Pancreas (tissue), 10 donors: ENCODE results near the gene PIP4K2A. TPM values are rescaled to one million over a fixed set of nuclear protein-coding genes. Genes with fewer than 3 reads are reported as not detected.
"Not testable (repeated sequence)": the region's sequence is repeated elsewhere in the genome, so short reads cannot be mapped to it uniquely, and the experiment has no call there.

Source experiments
- ATAC-seq, 4 donors: fragments of 200-7000 bp; cut with Tn5 transposase; one replicate each; pipeline versions ENCODE4 v1.8.0 to v1.9.1; 2020; ENCODE audit warnings: mild to moderate bottlenecking in 4 of 4, moderate library complexity in 4 of 4
- DNase-seq, 6 donors: peaks; one replicate each; pipeline ENCODE4 v3.0.0-alpha.2; 2020
- FAIRE-seq: peaks from 2 replicates; lab custom pipeline; 2012; peaks lifted over from hg19 to GRCh38; lab: Jason Lieb, UNC
- H3K27ac ChIP-seq, 4 donors: fragments of 200-600 bp; sonication (generic); 1 replicate in 3 of 4; 2 replicates in 1 of 4; pipeline versions ENCODE4 v1.5.0 to v1.8.0; 2020
- H3K27me3 ChIP-seq, 4 donors: fragments of 200-600 bp; one replicate each; pipeline ENCODE4 v1.8.0; 2021
- H3K36me3 ChIP-seq, 3 donors: fragments of 200-600 bp; sonication (generic) in 1 of 3; one replicate each; pipeline versions ENCODE4 v1.5.0 to v1.8.0; 2020 to 2021
- H3K4me1 ChIP-seq, 3 donors: fragments of 200-600 bp; one replicate each; pipeline ENCODE4 v1.8.0; 2021
- H3K4me3 ChIP-seq, 4 donors: fragments of 200-600 bp; sonication (generic) in 2 of 4; one replicate each; pipeline versions ENCODE4 v1.5.0 to v1.8.0; 2020 to 2021
- H3K9me3 ChIP-seq, 4 donors: fragments of 200-600 bp; one replicate each; pipeline ENCODE4 v1.8.0; 2021
- CTCF ChIP-seq, 4 donors: fragments of 200-600 bp; sonication (generic) in 3 of 4; IDR thresholded peaks; one replicate each; pipeline versions ENCODE4 v1.5.0 to v1.8.0; 2021; ENCODE audit warnings: antibody characterized with exemption in 4 of 4
- WGBS, 2 donors: extraction: QIAGEN DNeasy Blood & Tissue Kit; methylation state at CpG; one replicate each; pipeline ENCODE4 v1.1.7; 2013; 5-methylcytosine and 5-hydroxymethylcytosine counted together
- intact Hi-C, 3 donors: fragments of 100-400 bp; cut with DNase I; formaldehyde crosslinking; loops; one replicate each; pipeline versions ENCODE4 v1.11.1 to v1.14.2; 2022
- polyA plus RNA-seq, 2 donors: library from polyadenylated mRNA; stranded (reverse); fragments of 200-250 nt; gene quantifications; one replicate each; pipeline ENCODE4 v1.2.3, GENCODE V29; 2013
- total RNA-seq, 6 donors: library from RNA; stranded (reverse); fragmentation: NEBNext Ultra II Directional in 4 of 6; extraction: Animal tissue kit (Norgen Biotek cat#: 25700) in 4 of 6; gene quantifications; one replicate each; pipeline versions ENCODE4 v1.2.1 to v1.2.4, GENCODE V29; 2021 to 2023
- donor health status: healthy with polysubstance abuse.
- donor health status: DM: no; HTN: no; CAD: no; lungs with moderate emphysema.
- donor health status: DM: no; HTN: no; CAD: no.
- donor health status: control.
- donor health status: control.
- donor health status: Bipolar disorder and iron deficiency.
- donor health status: DM: yes; HTN: yes; CAD: no.
- donor health status: DM: no; HTN: no; CAD: no.
- donor health status: DM: no; HTN: no; CAD: no.
- donor health status: DM: yes; HTN: yes; CAD: no.

The PIP4K2A gene
- total and polyA plus RNA-seq, 8 donors, result 3.6 to 17.8 (median 6.7) TPM

DNA sequence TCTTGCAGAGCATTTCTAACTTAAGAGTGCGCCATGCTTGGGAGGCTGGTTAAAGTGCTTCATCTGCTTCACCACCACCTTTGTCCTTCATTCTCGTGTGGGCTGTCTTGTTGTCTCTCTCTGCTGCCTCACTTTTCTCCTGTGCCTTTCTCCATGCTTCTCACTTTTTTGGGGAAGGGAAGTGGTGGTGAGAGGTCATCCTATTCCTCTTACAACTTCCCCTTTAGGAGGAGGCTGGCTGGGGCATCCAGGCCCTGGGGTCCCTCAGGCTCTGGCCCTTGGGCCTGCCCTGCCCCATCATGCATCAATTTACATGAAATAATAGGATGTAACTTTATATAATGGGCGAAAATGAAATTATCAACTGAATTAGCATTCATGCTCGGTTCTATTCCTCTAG, 39.9 kb upstream of the PIP4K2A start:
- FAIRE-seq (no peak), ATAC-seq (no peak), DNase-seq (no peak)
- H3K4me3 ChIP-seq, result no peak overlapping the region
- H3K27ac ChIP-seq, result no peak overlapping the region
- no peaks in the 10 kb centered on the region for H3K4me1 ChIP-seq
- H3K27me3 ChIP-seq, result no peaks in the 10 kb centered on the region
- intact Hi-C loops, result no loop called here
- WGBS, 2 donors, result 87 to 90% methylated on average over 4 of the region's 4 CpGs
- no peak for TF ChIP-seq CTCF (IDR thresholded peaks at IDR 0.05)
- H3K9me3 ChIP-seq, result no peaks in the 10 kb centered on the region
- H3K36me3 ChIP-seq, result no peaks in the 10 kb centered on the region

GRCh38 chr10:22753786-22754185, 39.4 kb upstream of the PIP4K2A start:
- no peak for TF ChIP-seq CTCF (IDR thresholded peaks at IDR 0.05)
- H3K27me3 ChIP-seq, result no peaks in the 10 kb centered on the region
- WGBS, 2 donors, result 61 to 67% methylated on average over 3 of the region's 3 CpGs
- intact Hi-C loops, result no loop called here
- H3K27ac ChIP-seq, result no peak overlapping the region
- no peak overlapping the region for H3K4me3 ChIP-seq
- FAIRE-seq (no peak), ATAC-seq (no peak), DNase-seq (no peak)
- no peaks in the 10 kb centered on the region for H3K4me1 ChIP-seq
- H3K36me3 ChIP-seq, result no peaks in the 10 kb centered on the region
- H3K9me3 ChIP-seq, result no peaks in the 10 kb centered on the region

GRCh38 chr10:22752272-22752889, 38.0 kb upstream of the PIP4K2A start:
- no peaks in the 10 kb centered on the region for H3K4me1 ChIP-seq
- H3K27ac ChIP-seq, result no peak overlapping the region
- H3K36me3 ChIP-seq, result no peaks in the 10 kb centered on the region
- no peak for TF ChIP-seq CTCF (IDR thresholded peaks at IDR 0.05)
- no peaks in the 10 kb centered on the region for H3K9me3 ChIP-seq
- DNase-seq, result no peak
- intact Hi-C loops, result no loop called here
- WGBS, 2 donors, result 79 to 88% methylated on average over 2 of the region's 2 CpGs
- ATAC-seq, result no peak
- H3K27me3 ChIP-seq, result no peaks in the 10 kb centered on the region
- no peak for FAIRE-seq
- H3K4me3 ChIP-seq, result no peak overlapping the region

DNA sequence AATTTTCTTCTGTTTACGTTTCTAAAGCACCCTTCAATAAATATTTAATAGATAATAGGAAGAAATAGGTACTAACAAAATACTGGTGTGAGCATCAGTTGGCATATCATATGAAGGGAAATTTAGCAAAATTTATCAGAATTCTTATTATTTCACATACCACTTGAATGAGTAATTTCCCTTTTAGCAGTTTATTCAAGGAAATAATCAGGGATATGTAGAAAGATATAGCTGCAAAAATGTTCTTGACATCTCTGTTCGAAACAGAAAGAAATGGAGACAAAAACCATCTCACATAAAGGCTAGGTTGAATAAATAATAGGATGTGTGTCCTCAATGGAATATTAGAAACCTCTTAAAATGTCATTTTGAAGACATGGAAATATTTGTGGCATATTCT, 35.8 kb upstream of the PIP4K2A start:
- no peak for FAIRE-seq
- no peaks in the 10 kb centered on the region for H3K27me3 ChIP-seq
- DNase-seq, result no peak
- no peaks in the 10 kb centered on the region for H3K36me3 ChIP-seq
- 84 to 86% methylated on average over 2 of the region's 2 CpGs for WGBS, 2 donors
- H3K9me3 ChIP-seq, result no peaks in the 10 kb centered on the region
- intact Hi-C loops, result no loop called here
- ATAC-seq, result no peak
- no peaks in the 10 kb centered on the region for H3K4me1 ChIP-seq
- H3K27ac ChIP-seq, result no peak overlapping the region
- TF ChIP-seq CTCF (IDR thresholded peaks at IDR 0.05), result no peak
- H3K4me3 ChIP-seq, result no peak overlapping the region

DNA sequence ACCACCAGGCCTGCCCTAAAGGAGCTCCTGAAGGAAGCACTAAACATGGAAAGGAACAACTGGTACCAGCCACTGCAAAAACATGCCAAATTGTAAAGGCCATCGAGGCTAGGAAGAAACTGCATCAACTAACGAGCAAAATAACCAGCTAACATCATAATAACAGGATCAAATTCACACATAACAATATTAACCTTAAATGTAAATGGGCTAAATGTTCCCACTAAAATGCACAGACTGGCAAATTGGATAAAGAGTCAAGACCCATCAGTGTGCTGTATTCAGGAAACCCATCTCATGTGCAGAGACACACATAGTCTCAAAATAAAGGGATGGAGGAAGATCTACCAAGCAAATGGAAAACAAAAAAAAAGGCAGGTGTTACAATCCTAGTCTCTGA, 30.5 kb upstream of the PIP4K2A start:
- H3K4me1 ChIP-seq, H3K36me3 ChIP-seq, ATAC-seq, H3K27me3 ChIP-seq, H3K4me3 ChIP-seq, H3K9me3 ChIP-seq, H3K27ac ChIP-seq, FAIRE-seq, intact Hi-C loops, DNase-seq: not testable (repeated sequence)
- 79 to 80% methylated on average over 2 of the region's 2 CpGs for WGBS, 2 donors
